K562 (cell line): ENCODE data around the gene MFNG. TPM values are rescaled to one million over a fixed set of nuclear protein-coding genes. Genes with fewer than 3 reads are reported as not detected.

Experiments used
- ATAC-seq: fragments of 200-7000 bp; cut with Tn5 transposase; 3 replicates; pipeline ENCODE4 v1.9.1; 2020; ENCODE audit warnings: moderate library complexity
- BruUV-seq: library from RNA; stranded (reverse); fragments of 400-500 nt; replicated peaks from 2 replicates; lab custom pipeline; 2021; lab: Mats Ljungman, UMichigan
- CTCF ChIA-PET: fragments of 300-600 bp; formaldehyde crosslinking; extraction: SDS; loops from one replicate; lab custom pipeline; 2021; ENCODE audit warnings: low intra/inter-chr PET ratio; lab: Yijun Ruan, JAX
- POLR2A ChIA-PET: fragments of 300-600, 350-650 bp; sonication (Branson Sonifier 250); formaldehyde crosslinking; extraction: SDS; loops from one replicate; lab custom pipeline; 2021; ENCODE audit warnings: antibody characterized with exemption, inconsistent platforms; lab: Yijun Ruan, JAX
- DNase-seq, 4 experiments: peaks; one replicate each; pipeline versions ENCODE4 v3.0.0 to v3.0.0-alpha.2; 2011 to 2018; ENCODE audit warnings: low spot score in 3 of 4, mixed read lengths in 3 of 4; ENCODE audit errors: extremely low read depth in 1 of 4
- FAIRE-seq: peaks from 2 replicates; lab custom pipeline; 2011; peaks lifted over from hg19 to GRCh38; lab: Jason Lieb, UNC
- H2AFZ ChIP-seq: 2 replicates; pipeline ENCODE4 v1.6.0; 2011; ENCODE audit warnings: low read depth, low read length, control low read depth, inconsistent platforms
- H3K27ac ChIP-seq: fragments of 200-600 bp; 3 replicates; pipeline ENCODE4 v1.8.0; 2011; ENCODE audit warnings: low read depth, mild to moderate bottlenecking, control low read depth, inconsistent platforms, low read length, moderate library complexity, mixed read lengths; ENCODE audit errors: extremely low read depth
- H3K27me3 ChIP-seq, 2 experiments: fragments of 300-600 bp in 1 of 2; 2 replicates in 1 of 2; 3 replicates in 1 of 2; pipeline versions ENCODE4 v1.6.0 to v1.8.0; 2011; ENCODE audit warnings: inconsistent platforms in 2 of 2, low read length in 2 of 2, mild to moderate bottlenecking in 1 of 2, mixed read lengths in 1 of 2, moderate library complexity in 1 of 2; ENCODE audit not compliant: control insufficient read depth in 2 of 2, insufficient read depth in 2 of 2
- H3K36me3 ChIP-seq: fragments of 300-600 bp; 3 replicates; pipeline ENCODE4 v1.8.0; 2011; ENCODE audit warnings: mild to moderate bottlenecking, low read length, inconsistent platforms; ENCODE audit not compliant: control insufficient read depth, insufficient read depth
- H3K4me1 ChIP-seq, 2 experiments: fragments of 200-600 bp in 1 of 2; replicated peaks in 1 of 2; 2 replicates in 1 of 2; 3 replicates in 1 of 2; pipeline versions ENCODE4 v1.5.1 to v1.8.0; 2011; ENCODE audit warnings: inconsistent platforms in 2 of 2, low read length in 2 of 2, mild to moderate bottlenecking in 1 of 2, mixed read lengths in 1 of 2, moderate library complexity in 1 of 2; ENCODE audit not compliant: control insufficient read depth in 2 of 2, insufficient read depth in 2 of 2
- H3K4me2 ChIP-seq: 2 replicates; pipeline ENCODE4 v1.6.1; 2011; ENCODE audit warnings: low read length, control low read depth, inconsistent platforms, mixed read lengths; ENCODE audit not compliant: insufficient read depth
- H3K4me3 ChIP-seq: fragments of 200-600 bp; sonication (generic), shearing (Covaris generic); 2 replicates; pipeline ENCODE4 v1.5.1; 2016; ENCODE audit warnings: control low read depth, inconsistent platforms
- H3K79me2 ChIP-seq: fragments of 200-600 bp; 3 replicates; pipeline ENCODE4 v1.8.0; 2011; ENCODE audit warnings: low read length, inconsistent platforms; ENCODE audit not compliant: control insufficient read depth, insufficient read depth
- H3K9ac ChIP-seq, 2 experiments: 2 replicates each; pipeline versions ENCODE4 v1.6.0 to v1.6.1; 2011; ENCODE audit warnings: low read depth in 2 of 2, low read length in 2 of 2, control low read depth in 1 of 2, inconsistent platforms in 1 of 2, mild to moderate bottlenecking in 1 of 2, mixed read lengths in 1 of 2; ENCODE audit not compliant: insufficient read depth in 1 of 2
- H3K9me1 ChIP-seq: one replicate; pipeline ENCODE4 v1.6.0; 2011; ENCODE audit warnings: inconsistent platforms, mild to moderate bottlenecking, low read length, moderate library complexity; ENCODE audit not compliant: control insufficient read depth, insufficient read depth
- H3K9me3 ChIP-seq: replicated peaks from 2 replicates; pipeline ENCODE4 v1.5.1; 2011; ENCODE audit warnings: low read depth, low read length, inconsistent platforms; ENCODE audit not compliant: control insufficient read depth, insufficient read depth
- H4K20me1 ChIP-seq: replicated peaks from 2 replicates; pipeline ENCODE4 v1.6.1; 2011; ENCODE audit warnings: low read length, inconsistent platforms, mixed read lengths; ENCODE audit not compliant: control insufficient read depth, insufficient read depth
- ARNT ChIP-seq, 2 experiments: fragments of 450-650 bp; IDR thresholded peaks; 2 replicates each; pipeline ENCODE4 v1.6.1; 2016; ENCODE audit warnings: mild to moderate bottlenecking in 1 of 2
- BCLAF1 ChIP-seq, 2 experiments: fragments of 450-650 bp in 1 of 2; IDR thresholded peaks; 2 replicates each; pipeline ENCODE4 v1.6.1; 2011 to 2017; ENCODE audit warnings: low read depth in 2 of 2, antibody characterized with exemption in 1 of 2, borderline replicate concordance in 1 of 2, low read length in 1 of 2, mild to moderate bottlenecking in 1 of 2, mixed read lengths in 1 of 2; ENCODE audit not compliant: control insufficient read depth in 1 of 2
- BRD9 ChIP-seq: fragments of 450-650 bp; IDR thresholded peaks from 2 replicates; pipeline ENCODE4 v1.6.1; 2018; ENCODE audit warnings: low read depth; ENCODE audit not compliant: partially characterized antibody
- E2F3 ChIP-seq: fragments of 250-450 bp; sonication (Bioruptor Pico); IDR thresholded peaks from 2 replicates; pipeline ENCODE4 v1.4.0; 2020; ENCODE audit warnings: mild to moderate bottlenecking
- FOXP4 ChIP-seq: sonication (generic); formaldehyde crosslinking; IDR thresholded peaks from 2 replicates; pipeline ENCODE4 v1.8.0; 2022; ENCODE audit warnings: mild to moderate bottlenecking, missing genetic modification reagents, borderline replicate concordance
- HLTF ChIP-seq: fragments of 450-650 bp; IDR thresholded peaks from 2 replicates; pipeline ENCODE4 v1.6.1; 2016
- NFXL1 ChIP-seq: fragments of 450-650 bp; formaldehyde crosslinking; IDR thresholded peaks from 2 replicates; pipeline ENCODE4 v1.4.0; 2021; ENCODE audit warnings: mild to moderate bottlenecking
- POLR2G ChIP-seq: fragments of 200-400 bp; formaldehyde crosslinking; IDR thresholded peaks from 2 replicates; pipeline ENCODE4 v1.6.1; 2017; ENCODE audit warnings: low read depth, mild to moderate bottlenecking, antibody characterized with exemption, low read length, moderate library complexity
- SAP30 ChIP-seq: fragments of 200-600 bp; sonication (generic); IDR thresholded peaks from 2 replicates; pipeline ENCODE4 v1.6.1; 2012; ENCODE audit warnings: borderline replicate concordance, low read depth, mild to moderate bottlenecking, moderate library complexity, low read length, control low read depth, inconsistent platforms; ENCODE audit not compliant: insufficient read depth, poor library complexity, severe bottlenecking
- TBL1XR1 ChIP-seq, 2 experiments: IDR thresholded peaks; 2 replicates each; pipeline ENCODE4 v1.6.1; 2012; ENCODE audit warnings: improper control_type of control experiment in 2 of 2, low read length in 2 of 2, mild to moderate bottlenecking in 1 of 2
- ZNF324 ChIP-seq: fragments of 250-450 bp; sonication (Bioruptor Pico); IDR thresholded peaks from 2 replicates; pipeline ENCODE4 v1.4.0; 2020; ENCODE audit warnings: mild to moderate bottlenecking
- ZNF436 ChIP-seq: fragments of 250-450, 450-650 bp; sonication (Bioruptor Pico); formaldehyde crosslinking; IDR thresholded peaks from 2 replicates; pipeline ENCODE4 v1.7.0; 2020; ENCODE audit warnings: mild to moderate bottlenecking
- ZNF639 ChIP-seq, 2 experiments: fragments of 200-800 bp in 1 of 2; sonication (Bioruptor generic) in 1 of 2; sonication (generic) in 1 of 2; formaldehyde crosslinking in 1 of 2; IDR thresholded peaks in 1 of 2; conservative IDR thresholded peaks in 1 of 2; 2 replicates each; pipeline versions ENCODE4 v1.5.0 to v1.6.1; 2016 to 2020; ENCODE audit warnings: missing compliant biosample characterization in 1 of 2, missing genetic modification characterization in 1 of 2, missing genetic modification reagents in 1 of 2
- ZNF780A ChIP-seq: fragments of 250-450 bp; sonication (Bioruptor Pico); IDR thresholded peaks from 2 replicates; pipeline ENCODE4 v1.5.0; 2021; ENCODE audit warnings: mild to moderate bottlenecking
- WGBS: fragments of 100-300 bp; shearing (Covaris generic); methylation state at CpG from one replicate; pipeline ENCODE4 v1.1.6; 2016; ENCODE audit warnings: low coverage, mixed read lengths; ENCODE audit not compliant: insufficient coverage; ENCODE audit errors: missing lambda C conversion rate; 5-methylcytosine and 5-hydroxymethylcytosine counted together
- in situ Hi-C: fragments of 300-500 bp; cut with MboI; formaldehyde crosslinking; loops from 4 replicates; pipeline ENCODE4 v1.15.0; 2018; ENCODE audit warnings: inconsistent platforms, mixed read lengths
- intact Hi-C: fragments of 100-400 bp; cut with micrococcal nuclease; formaldehyde crosslinking; loops from 2 replicates; pipeline ENCODE4 v1.14.2; 2022
- polyA plus RNA-seq, 8 experiments: library from polyadenylated mRNA; depleted of rRNA in 4 of 8; stranded (reverse) in 5 of 8; unstranded in 3 of 8; fragments of >200 nt; fragmentation: Nextera tagmentation in 2 of 8; fragmentation: Illumina TruSeq in 1 of 8; extraction: Ambion mirVana in 2 of 8; extraction: Trizol in 1 of 8; gene quantifications; 2 replicates each; pipeline versions ENCODE4 v1.2.1 to v1.2.3, GENCODE V29; 2011 to 2014; ENCODE audit warnings: inconsistent platforms in 1 of 8, missing spikeins in 1 of 8
- total RNA-seq, 7 experiments: library from RNA; depleted of rRNA in 6 of 7; stranded (reverse); fragments of >200 nt in 6 of 7; fragmentation: Illumina TruSeq in 2 of 7; extraction: Trizol in 2 of 7; gene quantifications; 2 replicates each; pipeline versions ENCODE4 v1.2.1 to v1.2.3, GENCODE V29; 2011 to 2021; ENCODE audit warnings: low replicate concordance in 1 of 7

Gene MFNG
- total and polyA plus RNA-seq, 9 of the 15 experiments (the other 6 are each of a cell fraction or from before 2014, with no cell fraction given) = 0.13 to 0.73 (median 0.38) TPM; not detected in 4

GRCh38 chr22:37427135-37427710 lies 59.0 kb downstream of the MFNG start, which contains the start of gene ELFN2 (continued):
- no peak for TF ChIP-seq SAP30
- TF ChIP-seq ZNF324 (CRISPR knock-in tag) = no peak
- no peak for TF ChIP-seq HLTF
- no peak for TF ChIP-seq ARNT (IDR thresholded peaks at IDR 0.05)
- no peak for TF ChIP-seq E2F3 (CRISPR knock-in tag)
- TF ChIP-seq ZNF436 (CRISPR knock-in tag) = no peak
- TF ChIP-seq, all 486 proteins: peak for 0

- intact Hi-C loops (no loop called here), in situ Hi-C loops (no loop called here)
- H3K27ac ChIP-seq = no peak overlapping the region
- no peak overlapping the region for H3K9ac ChIP-seq
- WGBS = 7% methylated on average over 8 of the region's 24 CpGs
- no peak overlapping the region for H3K4me3 ChIP-seq
- H3K27me3 ChIP-seq = peaks cover under 1 to 42% of the 10 kb centered on the region in 2 experiments; a peak in 4 of 5 replicates
- H3K9me3 ChIP-seq = no peaks in the 10 kb centered on the region
- POLR2A ChIA-PET = no interaction called here
- BruUV-seq = no TSS peak
- ATAC-seq (no peak), DNase-seq (no peak), FAIRE-seq (no peak)
- H3K4me2 ChIP-seq = no peak overlapping the region
- H3K4me1 ChIP-seq = peaks cover 0 to 15% of the 10 kb centered on the region in 2 experiments; a peak in 2 of 5 replicates
- CTCF ChIA-PET = no interaction called here
- no peak overlapping the region for H2AFZ ChIP-seq
- H3K36me3 ChIP-seq = no peaks in the 10 kb centered on the region
- H3K9me1 ChIP-seq = no peaks in the 10 kb centered on the region
- no peaks in the 10 kb centered on the region for H3K79me2 ChIP-seq
- peaks cover 6% of the 10 kb centered on the region for H4K20me1 ChIP-seq
- TF ChIP-seq NFXL1 (no peak), FOXP4 (CRISPR knock-in tag) (no peak), ZNF639 (CRISPR knock-in tag; conservative IDR thresholded peaks at IDR 0.05 in 1 of 2, IDR thresholded peaks at IDR 0.05 in 1 of 2) (no peak), POLR2G (no peak), ZNF780A (CRISPR knock-in tag) (no peak), BRD9 (no peak), BCLAF1 (IDR thresholded peaks at IDR 0.05; ENCODE audit: borderline replicate concordance in 1 of 2, control insufficient read depth in 1 of 2, low read depth in 2 of 2, low read length in 1 of 2) (no peak), TBL1XR1 (IDR thresholded peaks at IDR 0.05; ENCODE audit: low read length in 2 of 2) (no peak)
Observed at GRCh38 chr22:37426706-37427134, 59.5 kb downstream of the MFNG start.
